COLO829 (cell line): ENCODE results near the gene SCN1B.

Source experiments
- DNase-seq: peaks from one replicate; pipeline ENCODE4 v3.0.0; 2012; ENCODE audit warnings: low spot score

Gene SCN1B

DNA sequence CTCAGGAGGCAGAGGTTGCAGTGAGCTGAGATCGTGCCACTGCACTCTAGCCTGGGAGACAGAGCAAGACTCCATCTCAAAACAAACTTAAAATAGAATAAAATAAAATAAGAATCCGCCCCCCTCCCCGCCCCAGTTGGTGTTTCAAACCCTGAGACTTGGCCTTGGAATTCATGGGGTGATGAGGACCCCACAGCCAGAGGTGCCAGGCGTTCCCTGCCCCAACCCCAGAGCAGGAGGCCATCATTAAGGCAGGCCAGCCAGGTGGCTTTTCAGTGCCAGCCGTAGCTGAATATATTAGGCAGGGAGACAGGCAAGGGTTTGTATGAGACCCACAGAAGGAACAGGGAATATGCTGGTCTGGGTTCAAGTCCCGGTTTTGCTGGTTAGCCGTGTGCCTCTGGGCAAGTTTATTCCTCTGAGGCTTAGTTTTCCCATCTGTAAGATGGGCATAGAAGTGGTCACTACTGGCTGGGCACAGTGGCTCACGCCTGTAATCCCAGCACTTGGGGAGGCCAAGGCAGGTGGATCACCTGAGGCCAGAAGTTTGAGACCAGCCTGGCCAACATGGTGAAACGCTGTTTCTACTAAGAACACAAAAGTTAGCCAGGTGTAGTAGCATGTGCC, 23.5 kb downstream of the SCN1B start:
- DNase-seq: no peak

- DNase-seq: no peak
Observed at GRCh38 chr19:35054626-35055025, 24.4 kb downstream of the SCN1B start.

- DNase-seq: no peak
Observed at GRCh38 chr19:35055715-35056179, 25.5 kb downstream of the SCN1B start.

GRCh38 chr19:35056513-35057063, 26.3 kb downstream of the SCN1B start:
- DNase-seq: no peak

GRCh38 chr19:35058370-35058769, 28.1 kb downstream of the SCN1B start:
- DNase-seq: no peak

DNA sequence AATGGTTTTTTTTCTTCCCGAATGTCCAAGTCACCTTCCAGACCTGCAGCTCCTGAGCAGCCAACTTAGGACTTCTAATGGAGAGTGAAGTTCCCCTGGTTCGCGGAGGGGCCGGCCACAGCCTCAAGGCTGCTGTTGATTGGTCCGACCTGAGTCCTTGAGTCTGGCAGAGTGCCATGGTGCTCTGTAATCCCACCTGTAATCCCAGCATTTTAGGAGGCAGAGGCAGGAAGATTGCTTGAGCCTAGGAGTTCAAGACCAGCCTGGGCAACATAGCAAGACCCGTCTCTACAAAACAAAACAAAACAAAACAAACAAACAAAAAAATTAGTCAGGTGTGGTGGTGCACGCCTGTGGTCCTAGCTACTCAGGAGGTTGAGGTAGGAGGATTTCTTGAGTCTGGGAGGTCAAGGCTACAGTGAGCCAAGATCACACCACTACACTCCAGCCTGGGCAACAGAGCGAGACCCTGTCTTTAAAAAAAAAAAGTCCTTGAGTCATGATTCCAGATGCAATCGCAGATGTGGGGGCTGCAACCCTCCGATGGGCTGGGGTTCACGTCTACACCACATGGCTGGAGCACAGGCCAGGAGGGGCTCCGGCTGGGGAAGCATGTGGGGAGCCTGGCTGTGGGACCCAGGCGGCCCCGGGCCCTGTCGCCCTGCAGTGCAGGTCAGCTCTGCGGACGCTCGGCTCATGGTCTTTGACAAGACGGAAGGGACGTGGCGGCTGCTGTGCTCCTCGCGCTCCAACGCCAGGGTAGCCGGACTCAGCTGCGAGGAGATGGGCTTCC, 28.9 kb downstream of the SCN1B start:
- no peak for DNase-seq

DNA sequence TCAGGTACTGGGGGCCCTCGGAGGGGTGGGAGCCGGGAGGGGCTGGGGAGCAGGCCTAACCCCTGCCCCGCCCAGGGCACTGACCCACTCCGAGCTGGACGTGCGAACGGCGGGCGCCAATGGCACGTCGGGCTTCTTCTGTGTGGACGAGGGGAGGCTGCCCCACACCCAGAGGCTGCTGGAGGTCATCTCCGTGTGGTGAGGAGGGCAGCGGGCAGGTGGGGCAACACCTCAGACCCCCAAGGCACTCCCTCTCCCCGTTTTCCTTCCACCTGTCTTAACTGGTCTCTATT, 29.5 kb downstream of the SCN1B start:
- no peak for DNase-seq

- DNase-seq: no peak
Observed at GRCh38 chr19:35060160-35060855, 30.0 kb downstream of the SCN1B start.

- DNase-seq: no peak
Observed at GRCh38 chr19:35061583-35062373, 31.5 kb downstream of the SCN1B start.

DNA sequence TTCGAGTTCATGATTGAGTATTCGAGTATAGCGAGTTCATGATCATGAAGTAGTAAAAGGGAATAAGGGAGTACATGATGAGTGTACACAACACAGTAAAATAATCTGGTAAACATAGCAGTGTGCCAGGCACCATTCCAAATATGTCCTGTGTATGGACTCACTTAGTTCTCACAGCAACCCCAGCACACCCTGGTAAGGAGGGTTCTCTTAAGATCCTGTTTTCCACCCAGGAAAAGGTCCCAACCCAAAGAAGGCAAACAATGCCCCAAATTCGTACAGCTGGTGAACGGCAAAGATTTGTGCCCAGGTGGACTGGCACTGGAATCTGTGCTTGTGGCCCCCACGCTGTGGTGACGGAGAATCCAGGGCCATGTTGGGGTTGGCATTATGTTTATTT, 32.7 kb downstream of the SCN1B start:
- no peak for DNase-seq

DNA sequence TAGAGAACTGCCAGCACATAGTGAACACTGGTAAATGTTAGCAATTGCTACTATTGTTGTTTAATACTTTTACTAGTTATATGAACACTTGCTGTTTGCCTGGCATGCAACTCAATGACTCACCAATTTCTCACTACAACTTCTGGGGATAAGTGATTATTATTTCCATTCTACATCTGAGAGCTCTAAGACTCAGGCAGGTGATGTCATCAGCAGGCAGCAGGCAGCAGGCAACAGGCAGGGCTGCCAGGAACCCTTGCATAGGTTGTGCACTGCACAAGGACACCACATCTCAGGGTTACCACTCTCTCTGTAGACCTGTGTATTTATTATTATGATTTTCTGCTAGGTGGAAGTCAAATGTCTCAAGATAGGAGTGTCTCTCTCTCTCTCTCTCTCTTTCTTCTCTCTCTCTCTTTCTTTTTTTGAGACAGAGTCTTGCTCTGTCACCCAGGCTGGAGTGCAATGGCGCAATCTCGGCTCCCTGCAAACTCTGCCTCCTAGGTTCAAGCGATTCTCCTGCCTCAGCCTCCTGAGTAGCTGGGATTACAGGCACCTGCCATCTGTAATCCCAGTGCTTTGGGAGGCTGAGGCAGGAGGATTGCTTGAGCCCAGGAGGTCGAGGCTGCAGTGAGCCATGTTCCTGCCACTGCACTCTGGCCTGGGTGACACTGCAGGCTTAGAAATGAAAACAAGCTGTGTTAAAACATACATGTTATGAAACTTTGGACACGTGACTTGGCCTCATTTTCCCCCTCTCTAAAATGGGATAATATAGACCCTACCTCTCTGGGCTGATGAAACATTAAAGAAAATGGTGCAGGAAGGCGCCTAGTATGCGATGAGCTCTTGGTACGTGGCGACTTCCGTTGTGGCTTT, 33.9 kb downstream of the SCN1B start:
- DNase-seq: peak; percentile 36

GRCh38 chr19:35065574-35065973, 35.3 kb downstream of the SCN1B start:
- no peak for DNase-seq

DNA sequence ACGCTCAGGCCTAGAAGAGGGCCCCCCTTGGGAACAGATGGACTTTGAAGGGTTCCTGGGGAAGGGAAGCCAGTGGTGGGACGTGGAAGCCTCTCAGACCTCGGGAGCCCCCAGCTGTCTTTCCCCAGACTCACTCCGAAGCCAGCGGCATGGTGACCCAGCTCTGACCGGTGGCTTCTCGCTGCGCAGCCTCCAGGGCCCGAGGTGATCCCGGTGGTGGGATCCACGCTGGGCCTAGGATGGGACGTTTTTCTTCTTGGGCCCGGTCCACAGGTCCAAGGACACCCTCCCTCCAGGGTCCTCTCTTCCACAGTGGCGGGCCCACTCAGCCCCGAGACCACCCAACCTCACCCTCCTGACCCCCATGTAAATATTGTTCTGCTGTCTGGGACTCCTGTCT, 35.9 kb downstream of the SCN1B start:
- no peak for DNase-seq

GRCh38 chr19:35066691-35067563, 36.7 kb downstream of the SCN1B start:
- peak; percentile 87 for DNase-seq

- no peak for DNase-seq
Observed at GRCh38 chr19:35068941-35069634, 38.8 kb downstream of the SCN1B start.

GRCh38 chr19:35069696-35070095, 39.4 kb downstream of the SCN1B start:
- DNase-seq: no peak

- no peak for DNase-seq
Observed at GRCh38 chr19:35070471-35070870, 40.2 kb downstream of the SCN1B start.

- DNase-seq: no peak
Observed at GRCh38 chr19:35073516-35073915, 43.2 kb downstream of the SCN1B start.

GRCh38 chr19:35073941-35074340, 43.7 kb downstream of the SCN1B start:
- no peak for DNase-seq
